ENCODE data around the gene HAGH.
A peak's percentile ranks its signal among the peaks of the same experiment; 100 is the strongest.

The HAGH gene

DNA sequence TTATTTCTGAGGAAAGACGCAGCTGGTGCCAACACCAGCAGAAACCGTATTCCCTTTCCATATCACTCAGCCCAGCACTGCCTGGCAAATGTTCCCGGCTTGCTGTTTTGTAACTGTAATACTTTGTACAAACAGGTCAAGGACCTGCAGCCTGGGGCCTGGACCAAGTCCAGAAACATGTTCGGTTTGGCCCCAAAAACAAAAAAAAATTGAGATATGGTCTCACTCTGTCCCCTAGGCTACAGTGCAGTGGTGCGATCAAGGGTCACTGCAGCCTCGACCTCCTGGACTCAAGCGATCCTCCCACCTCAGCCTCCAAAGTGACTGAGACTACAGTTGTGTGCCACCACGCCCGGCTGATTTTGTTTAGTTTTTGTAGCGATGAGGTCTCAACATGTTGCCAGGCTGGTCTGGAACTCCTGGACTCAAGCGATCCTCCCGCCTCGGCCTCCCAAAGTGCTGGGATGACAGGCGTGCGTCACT, 1.2 kb downstream of the HAGH start:
- ATAC-seq (replicated peaks) (no peak), DNase-seq (no peak)
- Mint-ChIP-seq H3K27me3 (no peaks in the 10 kb centered on the region), H3K4me1 (ENCODE audit: low read depth in 2 of 2) (peaks cover 19 to 26% of the 10 kb centered on the region in 2 donors), H3K36me3 (ENCODE audit: insufficient read depth) (peaks cover 22% of the 10 kb centered on the region), H3K27ac (no peak overlapping the region), H3K9me3 (no peaks in the 10 kb centered on the region), H3K4me3 (peak overlapping the region; percentile 67 to 74)

DNA sequence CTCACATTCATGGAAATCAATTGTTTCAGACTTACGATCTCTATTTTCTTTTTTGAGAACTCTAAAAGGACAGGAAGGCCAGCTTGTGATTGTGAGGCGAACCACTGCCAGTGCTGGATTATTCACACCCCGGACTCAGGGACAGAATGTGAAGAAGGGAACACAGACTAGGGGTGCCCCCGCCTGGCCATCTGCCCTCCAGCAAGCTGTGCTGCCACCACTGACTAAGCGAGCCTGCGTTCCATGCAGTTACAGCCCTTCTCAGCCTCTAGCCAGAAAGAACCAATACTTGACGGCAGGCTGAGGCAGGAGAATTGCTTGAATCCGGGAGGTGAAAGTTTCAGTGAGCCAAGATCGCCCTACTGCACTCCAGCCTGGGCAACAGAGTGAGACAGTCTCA, 2.8 kb downstream of the HAGH start:
- Mint-ChIP-seq H3K27me3 (no peaks in the 10 kb centered on the region), H3K9me3 (no peaks in the 10 kb centered on the region), H3K4me3 (peak overlapping the region in 1 of 2 donors; percentile 20), H3K36me3 (ENCODE audit: insufficient read depth) (peaks cover 26% of the 10 kb centered on the region), H3K27ac (peak overlapping the region in 1 of 2 donors; percentile 10), H3K4me1 (ENCODE audit: low read depth in 2 of 2) (peaks cover 19 to 21% of the 10 kb centered on the region in 2 donors)
- DNase-seq, result no peak
- ATAC-seq (replicated peaks), result no peak

DNA sequence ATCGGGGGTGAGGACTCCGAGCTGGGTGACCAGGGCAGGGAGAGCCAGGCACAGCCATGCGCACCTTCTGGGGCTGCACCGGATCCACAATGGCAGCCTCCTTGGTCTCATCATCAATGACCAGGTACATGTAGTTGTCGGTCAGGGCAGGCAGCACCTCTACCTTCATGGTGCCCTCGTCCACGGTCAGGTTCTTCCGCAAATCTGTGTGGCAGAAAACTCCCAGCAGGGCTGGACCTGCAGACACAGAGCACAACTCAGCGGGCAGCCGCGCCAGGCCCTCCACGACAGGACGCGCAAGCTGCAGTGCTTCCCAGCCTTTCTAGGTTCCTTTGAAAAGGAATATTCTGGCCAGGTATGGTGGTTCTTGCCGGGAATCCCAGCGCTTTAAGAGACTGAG, 3.8 kb downstream of the HAGH start:
- H3K27ac Mint-ChIP-seq, result no peak overlapping the region
- no peaks in the 10 kb centered on the region for H3K27me3 Mint-ChIP-seq
- ATAC-seq (replicated peaks) (no peak), DNase-seq (no peak)
- no peak overlapping the region for H3K4me3 Mint-ChIP-seq
- peaks cover 19% of the 10 kb centered on the region in 2 donors for H3K4me1 Mint-ChIP-seq (ENCODE audit: low read depth in 2 of 2)
- peaks cover 22% of the 10 kb centered on the region for H3K36me3 Mint-ChIP-seq (ENCODE audit: insufficient read depth)
- no peaks in the 10 kb centered on the region for H3K9me3 Mint-ChIP-seq

DNA sequence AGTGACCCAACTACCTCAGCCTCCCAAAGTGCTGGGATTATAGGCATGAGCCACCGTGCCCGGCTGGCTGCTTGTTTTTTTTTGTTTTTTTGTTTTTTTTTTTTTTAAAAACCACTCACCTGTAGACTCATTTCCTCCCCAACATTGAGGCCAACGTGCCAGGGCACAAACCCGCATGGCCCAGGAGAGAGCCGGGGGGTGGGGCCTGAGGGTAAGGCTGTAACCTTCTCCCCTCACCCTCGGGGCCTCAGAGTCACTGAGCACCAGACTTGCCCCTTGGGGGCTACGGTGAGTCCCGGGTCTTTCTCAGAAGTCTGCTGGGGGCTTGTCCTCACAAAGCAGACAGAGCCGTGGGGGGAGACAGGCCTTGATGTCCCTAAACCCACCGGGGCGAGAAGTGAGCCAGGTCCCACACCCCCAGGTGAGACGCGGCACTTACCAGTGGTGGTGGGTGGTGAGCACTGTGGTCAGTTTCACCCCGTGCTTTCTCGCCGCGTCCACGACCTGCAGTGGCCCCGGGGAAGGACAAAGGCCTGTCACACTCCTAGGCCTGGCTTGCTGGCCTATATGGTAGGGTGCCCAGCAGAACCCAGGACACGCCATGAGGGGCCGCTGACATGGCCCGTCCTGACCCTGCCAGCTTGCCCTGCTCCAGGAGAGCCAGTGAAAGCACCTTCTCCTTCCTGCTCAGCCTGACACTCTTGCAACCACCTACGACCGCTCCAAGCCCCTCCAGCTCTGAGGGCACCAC, 4.6 kb downstream of the HAGH start:
- Mint-ChIP-seq H3K9me3 (no peaks in the 10 kb centered on the region), H3K4me1 (ENCODE audit: low read depth in 2 of 2) (peaks cover 11 to 13% of the 10 kb centered on the region in 2 donors), H3K27me3 (no peaks in the 10 kb centered on the region), H3K4me3 (no peak overlapping the region), H3K27ac (no peak overlapping the region), H3K36me3 (ENCODE audit: insufficient read depth) (peaks cover 23% of the 10 kb centered on the region)
- ATAC-seq (replicated peaks) (no peak), DNase-seq (no peak)

DNA sequence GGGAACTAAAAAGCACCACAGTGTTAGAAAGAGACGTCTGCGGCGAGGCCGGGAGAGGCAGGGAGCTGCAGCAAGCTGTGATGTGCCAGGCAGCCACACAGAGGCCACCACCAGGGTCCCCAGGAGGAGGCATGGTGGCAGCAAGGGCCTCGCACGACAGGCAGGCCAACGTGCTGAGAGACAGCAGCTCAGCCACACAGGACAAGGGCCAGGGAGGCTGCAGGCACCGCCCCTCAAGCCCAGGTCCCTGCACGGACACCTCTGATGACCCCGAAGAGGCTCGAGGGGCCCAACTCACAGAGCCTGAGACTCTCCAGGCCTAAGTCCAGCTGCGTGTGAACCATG, 5.7 kb downstream of the HAGH start:
- no peak overlapping the region for H3K27ac Mint-ChIP-seq
- peaks cover 22% of the 10 kb centered on the region for H3K36me3 Mint-ChIP-seq (ENCODE audit: insufficient read depth)
- ATAC-seq (replicated peaks), result no peak

DNA sequence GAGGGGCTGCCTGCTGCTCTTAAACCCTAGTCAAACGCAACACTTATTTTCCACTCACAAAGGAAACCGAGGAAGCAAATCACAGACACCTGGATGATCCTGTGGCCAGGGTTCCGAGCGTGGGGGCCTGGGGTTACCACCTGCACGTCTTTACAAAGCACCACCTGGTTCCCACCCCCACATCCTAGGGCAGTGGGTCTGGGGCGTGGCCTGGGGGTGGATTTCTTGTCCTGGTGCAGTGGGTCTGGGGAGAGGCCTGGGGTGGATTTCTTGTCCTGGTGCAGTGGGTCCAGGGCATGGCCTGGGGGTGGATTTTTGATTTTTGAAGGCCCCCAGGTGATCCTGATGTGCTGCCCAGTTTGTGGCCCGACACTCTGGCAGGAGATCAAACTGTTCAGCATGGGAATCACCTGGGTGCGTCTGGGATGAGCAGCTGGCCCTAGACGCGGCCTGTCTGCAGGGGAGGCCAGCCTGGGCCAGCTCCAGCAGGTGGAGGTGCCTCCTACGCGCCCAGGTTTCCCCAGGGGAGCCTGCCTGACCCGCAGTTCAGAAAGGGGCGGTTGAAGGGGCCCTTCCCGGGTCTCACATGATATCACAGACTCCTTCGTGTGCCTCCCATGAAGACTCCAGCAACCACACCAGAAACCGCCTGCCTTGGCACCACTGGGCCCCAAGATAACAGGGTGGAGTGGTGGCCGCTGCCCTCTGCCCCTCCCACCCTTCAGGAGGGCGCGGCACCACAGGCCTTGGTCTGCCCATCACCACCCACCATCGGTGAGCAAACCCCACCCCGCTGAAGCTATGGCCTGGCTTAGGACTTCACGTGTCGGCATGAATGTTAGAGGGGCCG, 6.3 kb downstream of the HAGH start:
- ATAC-seq (replicated peaks) (no peak), DNase-seq (no peak)
- peaks cover 27% of the 10 kb centered on the region for H3K36me3 Mint-ChIP-seq (ENCODE audit: insufficient read depth)
- no peak overlapping the region for H3K4me3 Mint-ChIP-seq
- no peak overlapping the region for H3K27ac Mint-ChIP-seq
- no peaks in the 10 kb centered on the region for H3K9me3 Mint-ChIP-seq
- H3K4me1 Mint-ChIP-seq (ENCODE audit: low read depth in 2 of 2), result peaks cover 6 to 13% of the 10 kb centered on the region in 2 donors
- H3K27me3 Mint-ChIP-seq, result no peaks in the 10 kb centered on the region

More for the DNA sequence above, 5.7 kb downstream of the HAGH start:
- Mint-ChIP-seq H3K9me3 (no peaks in the 10 kb centered on the region), H3K4me3 (no peak overlapping the region), H3K4me1 (ENCODE audit: low read depth in 2 of 2) (peaks cover 10 to 13% of the 10 kb centered on the region in 2 donors), H3K27me3 (no peaks in the 10 kb centered on the region)
- no peak for DNase-seq

DNA sequence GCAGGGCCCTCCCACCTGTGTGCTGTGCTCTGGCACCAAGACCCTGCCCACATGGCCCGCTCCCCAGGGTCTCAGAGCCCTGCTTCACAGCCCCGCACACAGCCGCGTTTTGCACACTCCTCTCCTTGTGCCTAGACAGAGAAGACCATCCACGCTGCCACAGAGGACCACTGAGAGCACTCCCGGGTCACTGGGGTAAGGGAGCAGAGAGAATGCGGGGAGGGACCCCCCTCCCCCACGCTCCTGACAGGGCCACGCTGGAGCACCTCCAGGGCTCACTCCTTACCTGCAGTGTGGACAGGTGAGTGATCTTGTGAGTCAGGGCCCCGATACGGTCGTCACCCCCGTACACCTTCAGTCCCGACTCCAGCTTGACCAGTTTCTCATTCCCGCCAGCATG, 7.0 kb downstream of the HAGH start:
- Mint-ChIP-seq H3K4me3 (no peak overlapping the region), H3K4me1 (ENCODE audit: low read depth in 2 of 2) (peaks cover 4 to 10% of the 10 kb centered on the region in 2 donors), H3K27ac (peak overlapping the region in 1 of 2 donors; percentile 65), H3K36me3 (ENCODE audit: insufficient read depth) (peaks cover 29% of the 10 kb centered on the region), H3K27me3 (no peaks in the 10 kb centered on the region), H3K9me3 (no peaks in the 10 kb centered on the region)
- DNase-seq (no peak), ATAC-seq (replicated peaks) (no peak)

DNA sequence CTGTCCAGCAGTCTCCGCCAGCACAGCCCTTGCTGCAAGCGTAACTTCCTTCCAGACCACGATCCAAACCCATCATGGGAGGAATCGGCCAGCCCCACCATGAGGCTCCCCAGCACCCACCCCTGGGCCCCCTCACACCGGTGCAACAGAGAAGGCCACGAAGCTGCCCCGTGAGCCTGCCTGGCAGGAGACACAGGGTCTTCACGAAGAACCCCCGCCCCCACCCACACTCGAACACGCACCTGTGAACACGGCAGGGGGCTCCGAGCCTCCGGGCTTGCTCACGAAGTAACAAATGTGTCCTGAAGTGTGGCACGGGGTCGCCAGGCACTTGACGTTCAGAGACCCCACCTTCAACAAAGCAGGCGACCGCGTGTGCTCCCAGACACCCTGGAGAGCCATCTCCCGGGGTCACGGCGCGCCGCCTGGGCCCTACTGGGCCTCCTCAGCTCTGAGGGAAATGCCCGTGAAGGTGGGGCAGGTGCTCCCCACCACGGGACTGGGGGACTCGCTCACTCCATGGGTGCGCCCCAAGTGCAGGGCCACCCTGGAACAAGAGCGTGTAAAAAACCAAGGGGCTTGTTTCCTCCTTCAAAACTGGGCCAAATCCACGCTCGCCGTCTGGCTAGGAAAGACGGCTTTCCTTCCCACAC, 7.6 kb downstream of the HAGH start:
- H3K9me3 Mint-ChIP-seq, result no peaks in the 10 kb centered on the region
- H3K27me3 Mint-ChIP-seq, result no peaks in the 10 kb centered on the region
- peaks cover 2 to 7% of the 10 kb centered on the region in 2 donors for H3K4me1 Mint-ChIP-seq (ENCODE audit: low read depth in 2 of 2)
- ATAC-seq (replicated peaks), result no peak
- DNase-seq, result no peak
- peaks cover 31% of the 10 kb centered on the region for H3K36me3 Mint-ChIP-seq (ENCODE audit: insufficient read depth)
- H3K4me3 Mint-ChIP-seq, result no peak overlapping the region
- no peak overlapping the region for H3K27ac Mint-ChIP-seq

DNA sequence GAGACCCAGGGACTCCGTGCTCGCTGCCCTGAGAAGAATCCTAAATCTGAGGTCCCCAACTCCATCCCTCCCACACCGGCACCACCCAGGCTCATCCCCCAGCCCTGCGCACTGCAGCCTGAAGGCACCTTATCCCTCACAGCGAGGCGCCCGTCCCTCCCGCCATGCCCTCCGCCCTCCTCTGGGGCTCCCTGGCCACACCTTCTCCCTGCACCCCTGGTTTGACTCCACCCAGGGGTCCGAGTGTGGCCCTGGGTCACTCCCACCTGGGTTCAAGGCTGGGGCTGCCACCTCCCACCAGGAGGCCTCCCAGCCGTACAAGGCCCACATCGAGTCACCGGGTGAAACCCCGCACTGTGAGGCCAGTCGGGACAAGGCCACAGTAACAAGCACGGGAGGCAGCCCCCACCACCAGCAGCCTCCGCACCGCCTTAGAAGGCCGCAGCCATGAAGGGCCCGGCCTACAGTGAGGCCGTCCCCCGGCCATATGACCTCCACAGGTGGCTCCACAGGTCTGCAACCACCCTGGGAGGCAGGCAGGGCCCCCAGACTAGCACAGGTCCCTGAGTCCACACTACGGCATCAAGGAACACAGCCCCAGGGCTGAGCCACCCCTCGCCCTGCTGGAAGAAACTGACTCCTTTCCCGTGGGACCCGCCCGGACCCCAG, 8.3 kb downstream of the HAGH start:
- no peak overlapping the region for H3K4me3 Mint-ChIP-seq
- ATAC-seq (replicated peaks), result no peak
- no peaks in the 10 kb centered on the region for H3K9me3 Mint-ChIP-seq

DNA sequence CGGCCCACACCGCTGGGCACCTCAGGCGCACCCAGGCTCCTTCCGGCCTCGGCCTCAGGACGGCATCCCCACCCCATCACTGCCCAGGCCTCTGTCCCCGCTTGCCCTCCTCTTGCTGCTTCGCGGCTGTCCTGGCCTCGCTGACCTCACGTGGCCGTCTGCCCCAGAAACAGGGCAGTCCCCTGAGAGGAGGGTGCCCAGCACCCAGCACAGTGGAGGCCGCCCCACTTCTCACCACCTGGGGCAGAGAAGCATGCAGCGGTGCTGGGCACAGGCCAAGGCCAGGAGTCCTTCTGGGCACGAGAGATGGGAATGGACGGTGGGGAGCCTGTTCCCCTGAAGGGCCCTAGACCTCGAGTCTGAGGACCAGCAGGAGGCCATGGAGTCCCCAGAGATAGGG, 8.9 kb downstream of the HAGH start:
- H3K27ac Mint-ChIP-seq, result no peak overlapping the region
- ATAC-seq (replicated peaks) (no peak), DNase-seq (no peak)
- H3K36me3 Mint-ChIP-seq (ENCODE audit: insufficient read depth), result peaks cover 39% of the 10 kb centered on the region
- no peak overlapping the region for H3K4me3 Mint-ChIP-seq
- H3K27me3 Mint-ChIP-seq, result no peaks in the 10 kb centered on the region
- H3K9me3 Mint-ChIP-seq, result no peaks in the 10 kb centered on the region
- H3K4me1 Mint-ChIP-seq (ENCODE audit: low read depth in 2 of 2), result peaks cover 6 to 9% of the 10 kb centered on the region in 2 donors

More for the DNA sequence above, 8.3 kb downstream of the HAGH start:
- no peak for DNase-seq
- Mint-ChIP-seq H3K4me1 (ENCODE audit: low read depth in 2 of 2) (peaks cover 2 to 6% of the 10 kb centered on the region in 2 donors), H3K27me3 (no peaks in the 10 kb centered on the region), H3K27ac (no peak overlapping the region), H3K36me3 (ENCODE audit: insufficient read depth) (peaks cover 35% of the 10 kb centered on the region)

DNA sequence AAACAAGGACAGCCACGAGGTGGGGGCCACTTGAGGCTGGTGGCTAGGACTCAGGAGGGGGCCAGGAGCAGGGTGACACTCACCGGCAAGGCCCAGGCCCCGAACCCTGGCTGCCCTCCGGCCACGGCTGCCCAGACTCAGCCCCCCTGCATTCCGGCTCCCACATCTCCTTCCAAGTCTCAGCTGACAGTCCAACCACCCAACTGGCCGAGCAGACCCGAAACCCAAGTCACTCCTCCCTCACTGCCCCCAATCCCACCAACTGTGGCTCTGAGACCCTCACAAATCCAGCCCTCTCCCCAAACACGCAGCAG, 9.4 kb downstream of the HAGH start:
- no peaks in the 10 kb centered on the region for H3K27me3 Mint-ChIP-seq
- H3K4me1 Mint-ChIP-seq (ENCODE audit: low read depth in 2 of 2), result peaks cover 6% of the 10 kb centered on the region in 2 donors
- DNase-seq (no peak), ATAC-seq (replicated peaks) (no peak)
- no peaks in the 10 kb centered on the region for H3K9me3 Mint-ChIP-seq
- H3K36me3 Mint-ChIP-seq (ENCODE audit: insufficient read depth), result peaks cover 43% of the 10 kb centered on the region
- H3K4me3 Mint-ChIP-seq, result no peak overlapping the region
- no peak overlapping the region for H3K27ac Mint-ChIP-seq

DNA sequence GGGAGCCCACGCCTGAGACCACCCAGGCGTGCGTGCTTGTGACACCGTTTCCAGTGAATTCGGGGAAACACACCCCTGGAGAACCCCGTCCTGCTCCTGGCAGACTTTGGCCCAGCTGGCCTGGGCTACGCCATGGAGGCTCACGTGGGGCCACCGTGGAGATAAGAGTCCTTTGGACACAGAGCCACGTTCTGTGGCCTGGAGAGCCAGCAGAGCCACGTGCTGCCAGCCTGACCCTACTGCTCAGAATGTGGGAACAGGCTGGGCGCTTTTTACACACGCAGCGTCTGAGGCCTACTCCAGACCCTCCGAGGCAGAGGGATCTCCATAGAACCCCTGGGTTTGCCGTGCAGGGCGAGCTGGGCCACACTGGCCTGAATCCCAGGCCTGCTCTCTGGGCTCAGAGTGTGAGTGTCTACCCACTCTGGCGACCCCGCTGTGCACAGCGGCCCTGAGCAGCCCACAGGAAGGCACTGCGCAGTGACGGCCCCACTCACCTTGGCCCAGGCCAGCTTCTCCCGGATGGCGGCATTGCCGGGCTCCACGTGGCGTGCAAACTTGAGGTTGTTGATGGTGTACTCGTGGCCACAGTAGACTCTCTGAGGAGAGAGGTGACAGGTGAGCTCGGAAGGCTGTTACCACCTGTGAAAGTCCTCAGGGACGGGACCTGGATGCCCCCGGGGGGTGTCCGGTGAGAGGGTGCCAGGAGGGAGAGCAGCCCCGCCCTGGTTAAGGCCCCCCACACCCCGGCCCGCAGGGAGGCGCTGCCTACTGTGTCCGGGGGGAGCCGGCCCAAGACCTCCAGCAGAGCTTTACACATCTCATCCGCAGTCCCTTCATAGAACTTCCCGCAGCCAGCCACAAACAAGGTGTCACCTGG, 10.0 kb downstream of the HAGH start:
- H3K36me3 Mint-ChIP-seq (ENCODE audit: insufficient read depth), result peaks cover 47% of the 10 kb centered on the region
- H3K4me3 Mint-ChIP-seq, result no peak overlapping the region
- peaks cover 6% of the 10 kb centered on the region in 2 donors for H3K4me1 Mint-ChIP-seq (ENCODE audit: low read depth in 2 of 2)
- no peak overlapping the region for H3K27ac Mint-ChIP-seq
- no peak for DNase-seq
- H3K27me3 Mint-ChIP-seq, result no peaks in the 10 kb centered on the region
- no peak for ATAC-seq (replicated peaks)
- H3K9me3 Mint-ChIP-seq, result no peaks in the 10 kb centered on the region

Measured in effector memory CD8-positive, alpha-beta T cell (primary cell).